RWPE1 (cell line): ENCODE measurements around the gene SCN8A.

ENCODE experiments used
- CTCF ChIA-PET: fragments of 350-600 bp; sonication (Branson Sonifier 250); formaldehyde crosslinking; extraction: SDS; loops from one replicate; lab custom pipeline; 2021; lab: Yijun Ruan, JAX
- POLR2A ChIA-PET: fragments of 400-600 bp; formaldehyde crosslinking; extraction: SDS; loops from one replicate; lab custom pipeline; 2020; ENCODE audit warnings: antibody characterized with exemption; ENCODE audit not compliant: low non-redundant PET; lab: Yijun Ruan, JAX
- DNase-seq: peaks from one replicate; pipeline ENCODE4 v3.0.0; 2012; ENCODE audit warnings: low spot score
- H3K27ac ChIP-seq: fragments of 450-650 bp; 2 replicates; pipeline ENCODE4 v1.5.1; 2017
- CTCF ChIP-seq: fragments of 450-650 bp; conservative IDR thresholded peaks from 2 replicates; pipeline ENCODE4 v1.5.1; 2017; ENCODE audit warnings: low read depth, mild to moderate bottlenecking

Gene SCN8A

GRCh38 chr12:51812871-51813270, 221.8 kb downstream of the SCN8A start:
- POLR2A ChIA-PET, result no interaction called here
- no peak for DNase-seq
- no peak overlapping the region for H3K27ac ChIP-seq
- CTCF ChIA-PET, result interaction anchor here (1.5 to 2.6 kb wide), 3 partner anchors 10 to 392 kb away, joined by 4 to 9 read pairs (median 5); no protein-coding TSS in a partner anchor
- TF ChIP-seq CTCF, result no peak

- H3K27ac ChIP-seq, result no peak overlapping the region
- ChIA-PET CTCF (interaction anchor here (0.5 to 2.6 kb wide), 14 partner anchors 10 to 1253 kb away, joined by 3 to 13 read pairs (median 4); no protein-coding TSS in a partner anchor), POLR2A (no interaction called here)
- TF ChIP-seq CTCF, result no peak
- DNase-seq, result no peak
Measured at GRCh38 chr12:51813931-51814310, 222.9 kb downstream of the SCN8A start.

GRCh38 chr12:51814311-51815088, 223.5 kb downstream of the SCN8A start:
- CTCF ChIA-PET, result interaction anchor here (0.5 to 2.6 kb wide), 13 partner anchors 9 to 1252 kb away, joined by 3 to 13 read pairs (median 4); no protein-coding TSS in a partner anchor

GRCh38 chr12:51815571-51815970, 224.5 kb downstream of the SCN8A start:
- DNase-seq, result no peak
- H3K27ac ChIP-seq, result no peak overlapping the region
- TF ChIP-seq CTCF, result no peak
- POLR2A ChIA-PET, result no interaction called here
- CTCF ChIA-PET, result interaction anchor here (0.7 to 2.6 kb wide), 4 partner anchors 9 to 524 kb away, joined by 4 to 9 read pairs (median 5); no protein-coding TSS in a partner anchor

More at GRCh38 chr12:51814311-51815088, 223.5 kb downstream of the SCN8A start:
- H3K27ac ChIP-seq, result no peak overlapping the region
- POLR2A ChIA-PET, result no interaction called here
- peak; percentile 56 for DNase-seq
- peak; percentile 66 for TF ChIP-seq CTCF

GRCh38 chr12:51817027-51817953, 226.3 kb downstream of the SCN8A start:
- ChIA-PET CTCF (interaction anchor here (0.7 kb wide), 1 partner anchor 396 kb away, joined by 3 read pairs; no protein-coding TSS in a partner anchor), POLR2A (interaction anchor here (0.6 kb wide), 1 partner anchor 115 kb away, joined by 9 read pairs; no protein-coding TSS in a partner anchor)
- no peak overlapping the region for H3K27ac ChIP-seq
- no peak for TF ChIP-seq CTCF
- no peak for DNase-seq

GRCh38 chr12:51818086-51818485, 227.1 kb downstream of the SCN8A start:
- DNase-seq, result no peak
- ChIA-PET POLR2A (no interaction called here), CTCF (interaction anchor here (0.7 kb wide), 1 partner anchor 397 kb away, joined by 3 read pairs; no protein-coding TSS in a partner anchor)
- TF ChIP-seq CTCF, result no peak
- H3K27ac ChIP-seq, result no peak overlapping the region
